Suprapubic skin (tissue), 4 donors: ENCODE results near the gene FSTL4. TPM values are rescaled to one million over a fixed set of nuclear protein-coding genes. Genes with fewer than 3 reads are reported as not detected.

Source experiments
- DNase-seq, 2 donors: peaks; one replicate each; pipeline ENCODE4 v3.0.0-alpha.2; 2019; ENCODE audit warnings: low spot score in 2 of 2
- H3K27ac ChIP-seq: fragments of 200-600 bp; sonication (generic); one replicate; pipeline ENCODE4 v1.5.1; 2019
- H3K27me3 ChIP-seq: fragments of 200-600 bp; sonication (generic); one replicate; pipeline ENCODE4 v1.5.1; 2019
- H3K36me3 ChIP-seq: fragments of 200-600 bp; sonication (generic); one replicate; pipeline ENCODE4 v1.5.1; 2019
- H3K4me1 ChIP-seq: fragments of 200-600 bp; sonication (generic); one replicate; pipeline ENCODE4 v1.5.1; 2019
- H3K4me3 ChIP-seq: fragments of 200-600 bp; sonication (generic); one replicate; pipeline ENCODE4 v1.5.1; 2019; ENCODE audit warnings: mild to moderate bottlenecking
- H3K9me3 ChIP-seq: fragments of 200-600 bp; sonication (generic); one replicate; pipeline ENCODE4 v1.5.1; 2019
- CTCF ChIP-seq, 2 donors: fragments of 200-600 bp in 1 of 2; fragments of 450-650 bp in 1 of 2; sonication (generic) in 1 of 2; IDR thresholded peaks; one replicate each; pipeline ENCODE4 v1.5.1; 2016 to 2019; ENCODE audit warnings: antibody characterized with exemption in 2 of 2, mild to moderate bottlenecking in 1 of 2, moderate library complexity in 1 of 2
- EP300 ChIP-seq: sonication (generic); formaldehyde crosslinking; IDR thresholded peaks from one replicate; pipeline ENCODE4 v1.6.1; 2017; ENCODE audit warnings: antibody characterized with exemption
- POLR2A ChIP-seq, 2 donors: fragments of 450-650 bp; IDR thresholded peaks; one replicate each; pipeline ENCODE4 v1.6.1; 2017; ENCODE audit warnings: antibody characterized with exemption in 2 of 2, mild to moderate bottlenecking in 2 of 2, moderate library complexity in 2 of 2
- POLR2AphosphoS5 ChIP-seq, 3 donors: sonication (generic); formaldehyde crosslinking; IDR thresholded peaks; one replicate each; pipeline ENCODE4 v1.6.1; 2017; ENCODE audit warnings: antibody characterized with exemption in 3 of 3
- WGBS: methylation state at CpG from one replicate; pipeline ENCODE4 v1.1.5; 2018; 5-methylcytosine and 5-hydroxymethylcytosine counted together
- total RNA-seq, 4 donors: library from RNA; depleted of rRNA; stranded (reverse); fragments of >200 nt; gene quantifications; one replicate each; pipeline ENCODE4 v1.1.0, GENCODE V29; 2016

The FSTL4 gene
- total RNA-seq, 4 donors from 2014 or later = 2.3 to 6.4 (median 5.8) TPM

- H3K36me3 ChIP-seq = no peaks in the 10 kb centered on the region
- no peak for DNase-seq
- no peaks in the 10 kb centered on the region for H3K27me3 ChIP-seq
- H3K4me3 ChIP-seq = no peak overlapping the region
- 67% methylated on average over 4 of the region's 4 CpGs for WGBS
- no peaks in the 10 kb centered on the region for H3K4me1 ChIP-seq
- H3K27ac ChIP-seq = no peak overlapping the region
- no peak for TF ChIP-seq CTCF (IDR thresholded peaks at IDR 0.05)
- TF ChIP-seq POLR2A (IDR thresholded peaks at IDR 0.05) = no peak
- no peak for TF ChIP-seq POLR2AphosphoS5 (IDR thresholded peaks at IDR 0.05)
- TF ChIP-seq EP300 = no peak
- H3K9me3 ChIP-seq = no peaks in the 10 kb centered on the region
Observed at GRCh38 chr5:133653760-133654049, 41.4 kb upstream of the FSTL4 start.

- no peaks in the 10 kb centered on the region for H3K36me3 ChIP-seq
- H3K27ac ChIP-seq = no peak overlapping the region
- no peaks in the 10 kb centered on the region for H3K9me3 ChIP-seq
- WGBS = 52% methylated on average over 9 of the region's 9 CpGs
- H3K4me3 ChIP-seq = no peak overlapping the region
- no peaks in the 10 kb centered on the region for H3K4me1 ChIP-seq
- TF ChIP-seq POLR2AphosphoS5 (IDR thresholded peaks at IDR 0.05) (no peak), EP300 (no peak), CTCF (IDR thresholded peaks at IDR 0.05) (no peak), POLR2A (IDR thresholded peaks at IDR 0.05) (no peak)
- H3K27me3 ChIP-seq = no peaks in the 10 kb centered on the region
- no peak for DNase-seq
Observed at GRCh38 chr5:133652951-133653759, 40.8 kb upstream of the FSTL4 start.

- WGBS = 85% methylated on average over 8 of the region's 8 CpGs
- H3K4me1 ChIP-seq = no peaks in the 10 kb centered on the region
- no peak for TF ChIP-seq EP300
- TF ChIP-seq CTCF (IDR thresholded peaks at IDR 0.05) = no peak
- no peak for TF ChIP-seq POLR2A (IDR thresholded peaks at IDR 0.05)
- TF ChIP-seq POLR2AphosphoS5 (IDR thresholded peaks at IDR 0.05) = no peak
- no peaks in the 10 kb centered on the region for H3K9me3 ChIP-seq
- H3K36me3 ChIP-seq = no peaks in the 10 kb centered on the region
- no peak overlapping the region for H3K4me3 ChIP-seq
- peaks cover 4% of the 10 kb centered on the region for H3K27me3 ChIP-seq
- DNase-seq = no peak
- H3K27ac ChIP-seq = no peak overlapping the region
Observed at GRCh38 chr5:133644000-133644865, 31.9 kb upstream of the FSTL4 start.

GRCh38 chr5:133643365-133643764, 31.0 kb upstream of the FSTL4 start:
- no peaks in the 10 kb centered on the region for H3K9me3 ChIP-seq
- no peak for DNase-seq
- peaks cover 4% of the 10 kb centered on the region for H3K27me3 ChIP-seq
- no peaks in the 10 kb centered on the region for H3K36me3 ChIP-seq
- H3K4me3 ChIP-seq = no peak overlapping the region
- TF ChIP-seq EP300 (no peak), CTCF (IDR thresholded peaks at IDR 0.05) (no peak), POLR2AphosphoS5 (IDR thresholded peaks at IDR 0.05) (no peak), POLR2A (IDR thresholded peaks at IDR 0.05) (no peak)
- H3K4me1 ChIP-seq = no peaks in the 10 kb centered on the region
- WGBS = 94% methylated on average over 4 of the region's 4 CpGs
- no peak overlapping the region for H3K27ac ChIP-seq

- Histone ChIP-seq H3K27ac (no peak overlapping the region), H3K36me3 (no peaks in the 10 kb centered on the region), H3K4me3 (no peak overlapping the region), H3K27me3 (peaks cover 4% of the 10 kb centered on the region), H3K9me3 (no peaks in the 10 kb centered on the region), H3K4me1 (no peaks in the 10 kb centered on the region)
- TF ChIP-seq POLR2A (IDR thresholded peaks at IDR 0.05) (no peak), CTCF (IDR thresholded peaks at IDR 0.05) (no peak), EP300 (no peak), POLR2AphosphoS5 (IDR thresholded peaks at IDR 0.05) (no peak)
- 80% methylated on average over 2 of the region's 2 CpGs for WGBS
- DNase-seq = no peak
Observed at GRCh38 chr5:133642153-133642722, 29.9 kb upstream of the FSTL4 start.
